Kasumi-1 (cell line): ENCODE data around the gene NFATC2IP.
"Not testable (repeated sequence)": the region's sequence is repeated elsewhere in the genome, so short reads cannot be mapped to it uniquely, and the experiment has no call there.

Experiments used
- DNase-seq, 2 experiments: peaks; one replicate each; lab custom pipeline; 2025; lab: John Stamatoyannopoulos, UW

NFATC2IP gene

GRCh38 chr16:28998837-28999236, 48.1 kb downstream of the NFATC2IP start:
- no peak for DNase-seq

- no peak for DNase-seq
Measured at GRCh38 chr16:28999577-28999976, 48.8 kb downstream of the NFATC2IP start.

- no peak for DNase-seq
Measured at GRCh38 chr16:29000019-29000418, 49.3 kb downstream of the NFATC2IP start.

GRCh38 chr16:29004496-29005139, 53.9 kb downstream of the NFATC2IP start:
- not testable (repeated sequence) for DNase-seq

GRCh38 chr16:29007730-29008593, 57.2 kb downstream of the NFATC2IP start:
- DNase-seq, result peak; percentile 54 to 69

- peak; percentile 32 to 40 for DNase-seq
Measured at GRCh38 chr16:29009050-29009837, 58.5 kb downstream of the NFATC2IP start.

- DNase-seq, result no peak
Measured at GRCh38 chr16:29009838-29010166, 59.1 kb downstream of the NFATC2IP start.

GRCh38 chr16:29011112-29011511, 60.4 kb downstream of the NFATC2IP start:
- DNase-seq, result no peak

- DNase-seq, result no peak
Measured at GRCh38 chr16:29011851-29012250, 61.1 kb downstream of the NFATC2IP start.

- no peak for DNase-seq
Measured at GRCh38 chr16:29012913-29013553, 62.3 kb downstream of the NFATC2IP start.

GRCh38 chr16:29014561-29015069, 63.9 kb downstream of the NFATC2IP start:
- DNase-seq, result no peak
